HEK293 (cell line): ENCODE results near the gene THSD4.

Source experiments
- CTCF ChIA-PET: fragments of 350-600 bp; formaldehyde crosslinking; extraction: SDS; loops from one replicate; lab custom pipeline; 2021; ENCODE audit warnings: antibody characterized with exemption; lab: Yijun Ruan, JAX
- POLR2A ChIA-PET: fragments of 300-600 bp; formaldehyde crosslinking; extraction: SDS; loops from one replicate; lab custom pipeline; 2020; ENCODE audit warnings: antibody characterized with exemption, inconsistent platforms; lab: Yijun Ruan, JAX
- H3K27ac ChIP-seq: fragments of 200-500 bp; sonication (Bioruptor generic); 2 replicates; pipeline ENCODE4 v1.5.1; 2014; ENCODE audit warnings: low read depth, low read length, control low read depth, inconsistent platforms; ENCODE audit errors: extremely low read depth
- H3K36me3 ChIP-seq, 2 experiments: fragments of 200-500 bp in 1 of 2; sonication (Bioruptor generic) in 1 of 2; 1 replicate in 1 of 2; 2 replicates in 1 of 2; pipeline ENCODE4 v1.5.1; 2014 to 2017; ENCODE audit warnings: inconsistent platforms in 2 of 2, low read length in 2 of 2; ENCODE audit not compliant: control insufficient read depth in 2 of 2, insufficient read depth in 1 of 2
- H3K4me1 ChIP-seq: fragments of 200-500 bp; sonication (Bioruptor generic); 2 replicates; pipeline ENCODE4 v1.5.1; 2014; ENCODE audit warnings: mild to moderate bottlenecking, low read length, inconsistent platforms; ENCODE audit not compliant: control insufficient read depth, insufficient read depth
- H3K4me3 ChIP-seq: 2 replicates; pipeline ENCODE4 v1.5.1; 2011; ENCODE audit warnings: low read depth, mild to moderate bottlenecking, control low read depth, low read length, moderate library complexity
- H3K9me3 ChIP-seq: fragments of 200-500 bp; sonication (Bioruptor generic); 2 replicates; pipeline ENCODE4 v1.5.1; 2014; ENCODE audit warnings: low read depth, low read length, inconsistent platforms; ENCODE audit not compliant: control insufficient read depth, insufficient read depth
- OSR2 ChIP-seq: fragments of 450-650 bp; formaldehyde crosslinking; IDR thresholded peaks from 2 replicates; pipeline ENCODE4 v1.5.1; 2016; ENCODE audit warnings: missing biosample characterization, missing genetic modification characterization
- SCRT1 ChIP-seq: fragments of 450-650 bp; formaldehyde crosslinking; IDR thresholded peaks from 2 replicates; pipeline ENCODE4 v1.5.1; 2016; ENCODE audit warnings: missing biosample characterization, missing genetic modification characterization, borderline replicate concordance
- TRIM28 ChIP-seq: IDR thresholded peaks from 2 replicates; pipeline ENCODE4 v1.6.1; 2011; ENCODE audit warnings: low read length, control low read depth, borderline replicate concordance
- ZBTB48 ChIP-seq: fragments of 450-650 bp; formaldehyde crosslinking; IDR thresholded peaks from 2 replicates; pipeline ENCODE4 v1.5.1; 2016; ENCODE audit warnings: missing biosample characterization, missing genetic modification characterization
- ZEB2 ChIP-seq: fragments of 450-650 bp; formaldehyde crosslinking; IDR thresholded peaks from 2 replicates; pipeline ENCODE4 v1.5.1; 2016; ENCODE audit warnings: missing biosample characterization, missing genetic modification characterization
- ZFHX2 ChIP-seq: fragments of 450-650 bp; formaldehyde crosslinking; conservative IDR thresholded peaks from 2 replicates; pipeline ENCODE4 v1.5.1; 2016; ENCODE audit warnings: missing biosample characterization, missing genetic modification characterization
- ZNF10 ChIP-seq: fragments of 450-650 bp; formaldehyde crosslinking; IDR thresholded peaks from 2 replicates; pipeline ENCODE4 v1.5.1; 2017; ENCODE audit warnings: missing biosample characterization, missing genetic modification characterization
- ZNF214 ChIP-seq: fragments of 450-650 bp; formaldehyde crosslinking; IDR thresholded peaks from 2 replicates; pipeline ENCODE4 v1.5.1; 2017; ENCODE audit warnings: missing biosample characterization, mild to moderate bottlenecking, missing genetic modification characterization, borderline replicate concordance
- ZNF354C ChIP-seq: fragments of 450-650 bp; formaldehyde crosslinking; IDR thresholded peaks from 2 replicates; pipeline ENCODE4 v1.5.1; 2016; ENCODE audit warnings: missing biosample characterization, missing genetic modification characterization, low read depth, borderline replicate concordance
- ZNF529 ChIP-seq: fragments of 450-650 bp; formaldehyde crosslinking; IDR thresholded peaks from 2 replicates; pipeline ENCODE4 v1.5.1; 2017; ENCODE audit warnings: missing genetic modification characterization, missing biosample characterization; ENCODE audit not compliant: insufficient replicate concordance
- ZNF677 ChIP-seq: fragments of 450-650 bp; IDR thresholded peaks from 2 replicates; pipeline ENCODE4 v1.5.0; 2018; ENCODE audit warnings: missing biosample characterization, mild to moderate bottlenecking, missing genetic modification characterization, moderate library complexity
- ZSCAN23 ChIP-seq: fragments of 450-650 bp; formaldehyde crosslinking; IDR thresholded peaks from 2 replicates; pipeline ENCODE4 v1.5.1; 2016; ENCODE audit warnings: missing biosample characterization, missing genetic modification characterization
- TF ChIP-seq, protein P1 (sequence below): fragments of 450-650 bp; formaldehyde crosslinking; IDR thresholded peaks from 2 replicates; pipeline ENCODE4 v1.5.1; 2016; ENCODE audit warnings: missing biosample characterization, missing genetic modification characterization, low read depth
- TF ChIP-seq, protein P2 (sequence below): fragments of 450-650 bp; formaldehyde crosslinking; IDR thresholded peaks from 2 replicates; pipeline ENCODE4 v1.5.1; 2016; ENCODE audit warnings: missing biosample characterization, missing genetic modification characterization
- TF ChIP-seq, protein P3 (sequence below): fragments of 450-650 bp; formaldehyde crosslinking; IDR thresholded peaks from 2 replicates; pipeline ENCODE4 v1.5.1; 2016; ENCODE audit warnings: missing biosample characterization, missing genetic modification characterization, borderline replicate concordance

Gene THSD4

DNA sequence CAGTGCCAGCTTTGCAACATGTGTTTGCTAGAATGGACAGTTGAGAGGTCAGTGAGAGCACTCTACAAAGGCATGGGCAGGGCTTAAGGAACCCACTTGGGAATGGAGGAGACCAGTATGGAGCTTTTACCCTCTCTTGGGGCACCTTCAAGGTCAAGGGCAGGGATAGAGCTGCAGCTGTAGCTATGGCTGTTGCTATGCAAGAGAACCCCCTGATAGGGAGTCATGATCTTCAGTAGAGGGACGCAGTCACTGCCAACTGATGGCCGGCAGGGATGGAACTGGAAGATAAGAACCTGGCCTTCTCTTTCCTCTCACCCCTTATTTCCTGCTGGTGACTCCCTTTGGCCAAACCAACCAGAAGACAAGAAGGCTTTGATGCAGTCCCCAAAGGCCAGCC, 40.3 kb downstream of the THSD4 start:
- Histone ChIP-seq H3K4me3 (no peak overlapping the region), H3K27ac (no peak overlapping the region), H3K4me1 (no peaks in the 10 kb centered on the region; the same call in 1 of the 2 replicates), H3K36me3 (no peaks in the 10 kb centered on the region; a peak in 1 of 3 replicates), H3K9me3 (no peaks in the 10 kb centered on the region)
- TF ChIP-seq ZNF10 (tag by site-specific recombination) = no peak
- no peak for TF ChIP-seq ZFHX2
- TF ChIP-seq, protein P1, sequence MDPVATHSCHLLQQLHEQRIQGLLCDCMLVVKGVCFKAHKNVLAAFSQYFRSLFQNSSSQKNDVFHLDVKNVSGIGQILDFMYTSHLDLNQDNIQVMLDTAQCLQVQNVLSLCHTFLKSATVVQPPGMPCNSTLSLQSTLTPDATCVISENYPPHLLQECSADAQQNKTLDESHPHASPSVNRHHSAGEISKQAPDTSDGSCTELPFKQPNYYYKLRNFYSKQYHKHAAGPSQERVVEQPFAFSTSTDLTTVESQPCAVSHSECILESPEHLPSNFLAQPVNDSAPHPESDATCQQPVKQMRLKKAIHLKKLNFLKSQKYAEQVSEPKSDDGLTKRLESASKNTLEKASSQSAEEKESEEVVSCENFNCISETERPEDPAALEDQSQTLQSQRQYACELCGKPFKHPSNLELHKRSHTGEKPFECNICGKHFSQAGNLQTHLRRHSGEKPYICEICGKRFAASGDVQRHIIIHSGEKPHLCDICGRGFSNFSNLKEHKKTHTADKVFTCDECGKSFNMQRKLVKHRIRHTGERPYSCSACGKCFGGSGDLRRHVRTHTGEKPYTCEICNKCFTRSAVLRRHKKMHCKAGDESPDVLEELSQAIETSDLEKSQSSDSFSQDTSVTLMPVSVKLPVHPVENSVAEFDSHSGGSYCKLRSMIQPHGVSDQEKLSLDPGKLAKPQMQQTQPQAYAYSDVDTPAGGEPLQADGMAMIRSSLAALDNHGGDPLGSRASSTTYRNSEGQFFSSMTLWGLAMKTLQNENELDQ (tag by site-specific recombination) = no peak
- TF ChIP-seq, protein P2, sequence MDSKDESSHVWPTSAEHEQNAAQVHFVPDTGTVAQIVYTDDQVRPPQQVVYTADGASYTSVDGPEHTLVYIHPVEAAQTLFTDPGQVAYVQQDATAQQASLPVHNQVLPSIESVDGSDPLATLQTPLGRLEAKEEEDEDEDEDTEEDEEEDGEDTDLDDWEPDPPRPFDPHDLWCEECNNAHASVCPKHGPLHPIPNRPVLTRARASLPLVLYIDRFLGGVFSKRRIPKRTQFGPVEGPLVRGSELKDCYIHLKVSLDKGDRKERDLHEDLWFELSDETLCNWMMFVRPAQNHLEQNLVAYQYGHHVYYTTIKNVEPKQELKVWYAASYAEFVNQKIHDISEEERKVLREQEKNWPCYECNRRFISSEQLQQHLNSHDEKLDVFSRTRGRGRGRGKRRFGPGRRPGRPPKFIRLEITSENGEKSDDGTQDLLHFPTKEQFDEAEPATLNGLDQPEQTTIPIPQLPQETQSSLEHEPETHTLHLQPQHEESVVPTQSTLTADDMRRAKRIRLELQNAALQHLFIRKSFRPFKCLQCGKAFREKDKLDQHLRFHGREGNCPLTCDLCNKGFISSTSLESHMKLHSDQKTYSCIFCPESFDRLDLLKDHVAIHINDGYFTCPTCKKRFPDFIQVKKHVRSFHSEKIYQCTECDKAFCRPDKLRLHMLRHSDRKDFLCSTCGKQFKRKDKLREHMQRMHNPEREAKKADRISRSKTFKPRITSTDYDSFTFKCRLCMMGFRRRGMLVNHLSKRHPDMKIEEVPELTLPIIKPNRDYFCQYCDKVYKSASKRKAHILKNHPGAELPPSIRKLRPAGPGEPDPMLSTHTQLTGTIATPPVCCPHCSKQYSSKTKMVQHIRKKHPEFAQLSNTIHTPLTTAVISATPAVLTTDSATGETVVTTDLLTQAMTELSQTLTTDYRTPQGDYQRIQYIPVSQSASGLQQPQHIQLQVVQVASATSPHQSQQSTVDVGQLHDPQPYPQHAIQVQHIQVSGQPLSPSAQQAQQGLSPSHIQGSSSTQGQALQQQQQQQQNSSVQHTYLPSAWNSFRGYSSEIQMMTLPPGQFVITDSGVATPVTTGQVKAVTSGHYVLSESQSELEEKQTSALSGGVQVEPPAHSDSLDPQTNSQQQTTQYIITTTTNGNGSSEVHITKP (tag by site-specific recombination) = no peak
- TF ChIP-seq ZNF354C = no peak
- no peak for TF ChIP-seq TRIM28
- TF ChIP-seq ZBTB48 (tag by site-specific recombination) = no peak
- no peak for TF ChIP-seq ZNF214 (tag by site-specific recombination)
- TF ChIP-seq, protein P3, sequence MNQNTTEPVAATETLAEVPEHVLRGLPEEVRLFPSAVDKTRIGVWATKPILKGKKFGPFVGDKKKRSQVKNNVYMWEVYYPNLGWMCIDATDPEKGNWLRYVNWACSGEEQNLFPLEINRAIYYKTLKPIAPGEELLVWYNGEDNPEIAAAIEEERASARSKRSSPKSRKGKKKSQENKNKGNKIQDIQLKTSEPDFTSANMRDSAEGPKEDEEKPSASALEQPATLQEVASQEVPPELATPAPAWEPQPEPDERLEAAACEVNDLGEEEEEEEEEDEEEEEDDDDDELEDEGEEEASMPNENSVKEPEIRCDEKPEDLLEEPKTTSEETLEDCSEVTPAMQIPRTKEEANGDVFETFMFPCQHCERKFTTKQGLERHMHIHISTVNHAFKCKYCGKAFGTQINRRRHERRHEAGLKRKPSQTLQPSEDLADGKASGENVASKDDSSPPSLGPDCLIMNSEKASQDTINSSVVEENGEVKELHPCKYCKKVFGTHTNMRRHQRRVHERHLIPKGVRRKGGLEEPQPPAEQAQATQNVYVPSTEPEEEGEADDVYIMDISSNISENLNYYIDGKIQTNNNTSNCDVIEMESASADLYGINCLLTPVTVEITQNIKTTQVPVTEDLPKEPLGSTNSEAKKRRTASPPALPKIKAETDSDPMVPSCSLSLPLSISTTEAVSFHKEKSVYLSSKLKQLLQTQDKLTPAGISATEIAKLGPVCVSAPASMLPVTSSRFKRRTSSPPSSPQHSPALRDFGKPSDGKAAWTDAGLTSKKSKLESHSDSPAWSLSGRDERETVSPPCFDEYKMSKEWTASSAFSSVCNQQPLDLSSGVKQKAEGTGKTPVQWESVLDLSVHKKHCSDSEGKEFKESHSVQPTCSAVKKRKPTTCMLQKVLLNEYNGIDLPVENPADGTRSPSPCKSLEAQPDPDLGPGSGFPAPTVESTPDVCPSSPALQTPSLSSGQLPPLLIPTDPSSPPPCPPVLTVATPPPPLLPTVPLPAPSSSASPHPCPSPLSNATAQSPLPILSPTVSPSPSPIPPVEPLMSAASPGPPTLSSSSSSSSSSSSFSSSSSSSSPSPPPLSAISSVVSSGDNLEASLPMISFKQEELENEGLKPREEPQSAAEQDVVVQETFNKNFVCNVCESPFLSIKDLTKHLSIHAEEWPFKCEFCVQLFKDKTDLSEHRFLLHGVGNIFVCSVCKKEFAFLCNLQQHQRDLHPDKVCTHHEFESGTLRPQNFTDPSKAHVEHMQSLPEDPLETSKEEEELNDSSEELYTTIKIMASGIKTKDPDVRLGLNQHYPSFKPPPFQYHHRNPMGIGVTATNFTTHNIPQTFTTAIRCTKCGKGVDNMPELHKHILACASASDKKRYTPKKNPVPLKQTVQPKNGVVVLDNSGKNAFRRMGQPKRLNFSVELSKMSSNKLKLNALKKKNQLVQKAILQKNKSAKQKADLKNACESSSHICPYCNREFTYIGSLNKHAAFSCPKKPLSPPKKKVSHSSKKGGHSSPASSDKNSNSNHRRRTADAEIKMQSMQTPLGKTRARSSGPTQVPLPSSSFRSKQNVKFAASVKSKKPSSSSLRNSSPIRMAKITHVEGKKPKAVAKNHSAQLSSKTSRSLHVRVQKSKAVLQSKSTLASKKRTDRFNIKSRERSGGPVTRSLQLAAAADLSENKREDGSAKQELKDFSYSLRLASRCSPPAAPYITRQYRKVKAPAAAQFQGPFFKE (tag by site-specific recombination) = no peak
- no peak for TF ChIP-seq ZNF529 (tag by site-specific recombination)
- TF ChIP-seq OSR2 (tag by site-specific recombination) = no peak
- TF ChIP-seq ZEB2 (tag by site-specific recombination) = no peak
- TF ChIP-seq SCRT1 (tag by site-specific recombination) = no peak
- no peak for TF ChIP-seq ZSCAN23 (tag by site-specific recombination)
- no peak for TF ChIP-seq ZNF677 (tag by site-specific recombination)
- ChIA-PET POLR2A (no interaction called here), CTCF (no interaction called here)
